ENCODE data around the gene NISCH.

The NISCH gene

GRCh38 chr3:52532517-52532837 lies 77.1 kb downstream of the NISCH start:
- no peaks in the 10 kb centered on the region for H3K27me3 ChIP-seq
- peaks cover 54 to 70% (median 60%) of the 10 kb centered on the region in 10 experiments for H3K4me1 ChIP-seq
- peak overlapping the region; percentile 89 to 98 (median 95) for H3K9ac ChIP-seq
- peak overlapping the region; percentile 58 to 97 (median 92) for H3K27ac ChIP-seq
- no peaks in the 10 kb centered on the region for H3K9me3 ChIP-seq (replicated peaks in 1 of 11)
- H3K4me2 ChIP-seq = peak overlapping the region; percentile 87 to 100 (median 98)
- peaks cover 26 to 48% (median 38%) of the 10 kb centered on the region in 11 experiments for H3K36me3 ChIP-seq
- no peak for TF ChIP-seq Cebpa-rat (IDR thresholded peaks at IDR 0.05)
- peaks cover 45 to 67% (median 61%) of the 10 kb centered on the region in 11 experiments for H4K20me1 ChIP-seq
- peak overlapping the region; percentile 78 to 100 (median 97) for H3K4me3 ChIP-seq

DNA sequence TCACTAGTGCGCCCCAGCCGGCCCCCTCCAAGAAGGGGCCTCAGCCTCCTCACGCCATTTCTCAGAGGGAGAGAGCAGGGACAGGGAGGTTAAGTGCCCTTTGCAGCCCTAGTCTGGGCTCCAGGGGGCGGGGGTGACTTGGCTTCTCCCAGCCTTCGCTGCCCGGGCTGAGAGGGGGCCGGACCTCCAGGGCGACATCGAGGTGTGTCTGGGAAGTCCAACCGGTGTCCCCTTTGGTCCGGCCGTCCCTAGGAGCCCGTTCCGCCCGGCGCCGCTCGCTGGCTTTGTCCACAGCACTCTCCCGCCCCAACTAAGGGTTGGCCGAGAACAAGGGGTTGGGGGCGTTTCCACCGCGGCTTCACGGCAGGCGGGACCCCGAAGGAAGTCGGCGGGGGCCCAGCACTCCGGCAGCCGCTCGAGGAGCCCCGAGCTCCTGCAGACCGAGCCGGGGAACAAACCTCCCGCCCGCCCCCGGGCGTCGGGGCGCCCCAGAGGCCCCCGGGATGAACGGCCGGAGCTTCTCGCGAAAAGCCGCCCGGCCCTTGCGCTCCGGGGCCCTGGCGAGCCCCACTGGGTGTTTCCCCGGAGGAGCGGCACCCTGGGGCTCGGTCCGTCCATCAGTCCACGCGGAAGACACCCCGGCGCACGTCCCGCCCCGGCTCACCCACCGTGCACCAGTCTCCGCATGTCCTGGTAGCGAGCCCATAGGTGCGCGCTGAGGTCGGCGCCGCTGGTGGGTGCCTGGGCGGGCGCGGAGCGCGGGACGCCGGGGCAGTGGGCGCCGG lies 77.6 kb downstream of the NISCH start:
- Histone ChIP-seq H3K4me3 (peak overlapping the region; percentile 78 to 100 (median 97)), H3K27ac (peak overlapping the region; percentile 58 to 97 (median 92)), H4K20me1 (peaks cover 50 to 67% (median 61%) of the 10 kb centered on the region in 11 experiments)

DNA sequence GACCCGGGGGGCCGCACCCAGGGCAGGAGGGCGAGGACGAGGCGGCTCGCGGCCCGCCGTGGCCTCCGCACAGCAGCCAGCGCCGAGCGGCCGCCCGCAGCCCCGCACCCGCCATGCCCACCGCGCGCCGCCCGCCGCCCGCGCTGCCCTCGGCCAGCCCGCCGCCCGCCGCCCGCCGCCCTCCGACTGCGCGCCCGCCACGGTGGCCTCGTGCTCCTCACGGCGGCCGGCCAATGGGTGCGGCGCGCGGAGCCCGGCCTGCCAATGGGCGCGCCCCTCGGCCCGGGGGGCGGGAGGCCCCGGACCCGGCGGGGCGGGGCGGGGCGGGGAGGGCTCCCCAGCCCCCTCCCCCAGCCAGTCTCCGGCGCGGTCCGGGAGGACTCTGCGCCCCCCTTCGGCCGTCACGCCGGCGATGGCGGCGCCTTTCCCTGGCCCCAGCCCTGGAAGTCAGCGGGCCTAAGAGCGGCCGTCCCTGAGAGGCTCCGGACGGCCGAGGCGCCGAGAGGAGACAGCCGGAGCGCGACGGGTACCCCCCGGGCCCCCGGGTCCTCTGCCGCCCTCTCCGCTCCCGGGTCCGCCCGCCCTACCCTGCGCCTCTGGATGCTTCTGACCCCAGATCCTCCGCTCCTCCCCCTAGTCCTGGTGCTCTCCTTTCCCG lies 78.3 kb downstream of the NISCH start, which contains the start of gene NT5DC2:
TSS of gene NT5DC2 (minus strand) at position 235 of the 658 bp plus-strand sequence. CDS start at position 115, 120 bp downstream.
- Histone ChIP-seq H3K9me3 (replicated peaks in 1 of 11) (no peaks in the 10 kb centered on the region), H4K20me1 (peaks cover 55 to 67% (median 64%) of the 10 kb centered on the region in 11 experiments), H3K4me1 (peaks cover 58 to 75% (median 71%) of the 10 kb centered on the region in 10 experiments), H3K9ac (peak within 1 kb of the TSS; percentile 89 to 98 (median 95)), H3K36me3 (peaks cover 16 to 43% (median 32%) of the 10 kb centered on the region in 11 experiments), H3K4me2 (peak within 1 kb of the TSS; percentile 96 to 100 (median 99)), H3K27ac (peak within 1 kb of the TSS; percentile 69 to 97 (median 92)), H3K4me3 (peak within 1 kb of the TSS; percentile 78 to 100 (median 97)), H3K27me3 (no peaks in the 10 kb centered on the region)
- TF ChIP-seq Cebpa-rat (IDR thresholded peaks at IDR 0.05) = no peak

More for the DNA sequence above, 77.6 kb downstream of the NISCH start:
- peaks cover 21 to 46% (median 32%) of the 10 kb centered on the region in 11 experiments for H3K36me3 ChIP-seq
- no peak for TF ChIP-seq Cebpa-rat (IDR thresholded peaks at IDR 0.05)
- peak overlapping the region; percentile 87 to 100 (median 98) for H3K4me2 ChIP-seq
- H3K9ac ChIP-seq = peak overlapping the region; percentile 89 to 98 (median 95)
- no peaks in the 10 kb centered on the region for H3K9me3 ChIP-seq (replicated peaks in 1 of 11)
- no peaks in the 10 kb centered on the region for H3K27me3 ChIP-seq
- H3K4me1 ChIP-seq = peaks cover 54 to 72% (median 64%) of the 10 kb centered on the region in 10 experiments

DNA sequence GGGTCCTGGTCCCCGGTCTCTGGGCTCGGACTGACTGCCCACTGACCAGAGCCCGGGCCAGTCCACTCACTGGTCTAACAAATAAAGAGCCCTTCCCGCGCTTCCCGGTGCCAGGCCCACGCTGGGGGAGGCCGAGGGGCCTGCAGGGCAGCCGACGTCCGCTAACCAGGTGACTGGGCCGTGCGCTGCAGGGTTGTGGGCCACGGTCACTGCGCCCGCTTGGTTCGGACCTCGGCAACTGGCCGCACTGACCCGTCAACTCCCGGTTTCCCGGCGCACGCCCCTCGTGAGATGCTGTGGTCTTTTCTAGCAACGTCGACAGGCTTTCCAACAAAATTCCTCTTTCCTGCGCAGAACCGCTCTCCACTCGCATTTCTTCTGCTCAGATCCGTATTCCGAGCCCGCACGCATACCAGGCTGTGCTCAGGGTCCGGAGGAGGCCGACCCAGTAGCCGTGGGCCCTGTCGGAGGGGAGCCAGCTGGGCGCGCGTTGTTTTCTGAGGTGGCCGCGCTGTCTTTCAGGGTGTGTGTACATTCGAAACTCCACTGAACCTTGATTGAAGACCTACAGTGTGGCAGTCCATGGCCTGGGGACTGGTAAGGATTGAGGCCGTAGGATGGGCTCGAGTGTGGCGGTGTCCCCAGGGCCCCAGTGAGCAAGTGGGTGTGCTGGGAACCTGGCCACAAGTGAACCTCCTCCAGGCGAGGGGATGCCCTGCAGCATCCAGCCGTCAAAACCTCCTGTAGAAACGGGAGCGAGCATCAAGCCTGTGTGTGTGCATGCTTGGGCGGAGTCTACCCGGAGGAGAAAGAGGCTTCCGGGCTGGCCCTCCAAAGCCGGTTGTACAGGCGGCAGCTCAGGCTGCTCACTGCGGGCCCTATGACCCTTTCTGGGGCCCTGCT lies 79.1 kb downstream of the NISCH start:
- peaks cover 14 to 43% (median 32%) of the 10 kb centered on the region in 11 experiments; a peak in 21 of 22 replicates for H3K36me3 ChIP-seq
- H3K4me3 ChIP-seq = peak overlapping the region; percentile 63 to 99 (median 70)
- peaks cover 62 to 78% (median 74%) of the 10 kb centered on the region in 10 experiments for H3K4me1 ChIP-seq
- H3K27ac ChIP-seq = peak overlapping the region; percentile 69 to 90 (median 88)
- H3K4me2 ChIP-seq = peak overlapping the region; percentile 95 to 100 (median 97)
- H3K27me3 ChIP-seq = no peaks in the 10 kb centered on the region
- H4K20me1 ChIP-seq = peaks cover 55 to 67% (median 64%) of the 10 kb centered on the region in 11 experiments
- no peaks in the 10 kb centered on the region for H3K9me3 ChIP-seq (replicated peaks in 1 of 11)
- peak overlapping the region; percentile 83 to 92 (median 88) for H3K9ac ChIP-seq
- no peak for TF ChIP-seq Cebpa-rat (IDR thresholded peaks at IDR 0.05)

DNA sequence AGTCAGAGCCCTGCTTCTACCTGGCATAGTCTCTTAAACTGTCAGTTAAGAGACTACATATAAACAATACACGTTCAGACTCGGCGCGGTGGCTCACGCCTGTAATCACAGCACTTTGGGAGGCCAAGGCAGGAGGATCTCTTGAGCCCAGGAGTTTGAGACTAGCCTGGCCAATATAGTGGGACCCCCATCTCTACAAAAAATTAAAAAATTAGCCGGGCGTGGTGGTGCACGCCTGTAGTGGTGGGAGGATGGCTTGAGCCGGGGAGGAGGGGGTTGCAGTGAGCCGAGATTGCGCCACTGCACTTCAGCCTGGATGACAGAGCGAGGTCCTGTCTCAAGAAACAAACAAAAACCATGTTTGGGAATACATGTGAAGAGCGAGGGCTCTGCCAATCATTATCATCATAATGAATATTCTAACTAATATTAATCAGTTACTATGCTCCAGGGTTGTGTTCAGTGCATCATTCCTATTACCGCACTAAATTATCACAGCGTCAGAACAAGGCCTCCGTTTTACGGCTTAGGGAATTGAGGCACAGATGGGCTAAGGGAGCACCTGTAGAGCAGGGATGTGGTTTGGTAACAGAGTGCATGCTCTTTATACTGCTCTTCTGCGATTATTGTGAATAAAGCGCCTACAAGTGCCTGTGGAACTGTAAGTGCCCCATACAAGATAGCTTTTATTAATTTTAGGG lies 80.2 kb downstream of the NISCH start:
- Histone ChIP-seq H3K27ac (peak overlapping the region in 7 of 11 experiments; percentile 3 to 90 (median 88); a peak in 11 of 22 replicates), H3K4me1 (peaks cover 62 to 72% (median 71%) of the 10 kb centered on the region in 10 experiments), H3K9me3 (replicated peaks in 1 of 11) (no peaks in the 10 kb centered on the region), H3K4me2 (peak overlapping the region; percentile 95 to 100 (median 97)), H3K27me3 (no peaks in the 10 kb centered on the region), H4K20me1 (peaks cover 55 to 67% (median 64%) of the 10 kb centered on the region in 11 experiments), H3K4me3 (peak overlapping the region in 7 of 10 experiments; percentile 68 to 99 (median 81); a peak in 8 of 20 replicates), H3K9ac (peak overlapping the region in 9 of 11 experiments; percentile 6 to 91 (median 88); a peak in 12 of 22 replicates), H3K36me3 (peaks cover 20 to 43% (median 32%) of the 10 kb centered on the region in 11 experiments; a peak in 20 of 22 replicates)
- no peak for TF ChIP-seq Cebpa-rat (IDR thresholded peaks at IDR 0.05)

DNA sequence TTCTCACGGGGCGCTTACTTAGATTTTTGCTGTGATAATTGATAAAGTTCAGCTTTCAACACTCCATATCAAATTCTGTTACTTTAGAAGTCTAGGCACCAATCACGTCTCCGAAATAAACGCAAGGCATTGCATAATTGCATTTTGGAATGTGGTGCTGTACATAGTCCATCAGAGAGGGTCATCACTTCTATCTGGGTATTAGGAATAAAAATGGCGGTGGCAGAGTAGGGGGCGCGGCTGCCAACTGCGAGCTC lies 80.6 kb downstream of the NISCH start:
- Histone ChIP-seq H3K27me3 (no peaks in the 10 kb centered on the region), H3K9me3 (replicated peaks in 1 of 11) (no peaks in the 10 kb centered on the region), H3K36me3 (peaks cover 20 to 43% (median 32%) of the 10 kb centered on the region in 11 experiments), H3K4me3 (peak overlapping the region in 7 of 10 experiments; percentile 40 to 99 (median 81); a peak in 7 of 20 replicates), H3K9ac (peak overlapping the region in 3 of 11 experiments; percentile 13 to 91 (median 87); a peak in 2 of 22 replicates), H4K20me1 (peaks cover 55 to 67% (median 64%) of the 10 kb centered on the region in 11 experiments), H3K4me1 (peaks cover 62 to 72% (median 66%) of the 10 kb centered on the region in 10 experiments), H3K27ac (peak overlapping the region in 3 of 11 experiments; percentile 25 to 90 (median 90); a peak in 5 of 22 replicates), H3K4me2 (peak overlapping the region; percentile 95 to 100 (median 97))
- no peak for TF ChIP-seq Cebpa-rat (IDR thresholded peaks at IDR 0.05)

DNA sequence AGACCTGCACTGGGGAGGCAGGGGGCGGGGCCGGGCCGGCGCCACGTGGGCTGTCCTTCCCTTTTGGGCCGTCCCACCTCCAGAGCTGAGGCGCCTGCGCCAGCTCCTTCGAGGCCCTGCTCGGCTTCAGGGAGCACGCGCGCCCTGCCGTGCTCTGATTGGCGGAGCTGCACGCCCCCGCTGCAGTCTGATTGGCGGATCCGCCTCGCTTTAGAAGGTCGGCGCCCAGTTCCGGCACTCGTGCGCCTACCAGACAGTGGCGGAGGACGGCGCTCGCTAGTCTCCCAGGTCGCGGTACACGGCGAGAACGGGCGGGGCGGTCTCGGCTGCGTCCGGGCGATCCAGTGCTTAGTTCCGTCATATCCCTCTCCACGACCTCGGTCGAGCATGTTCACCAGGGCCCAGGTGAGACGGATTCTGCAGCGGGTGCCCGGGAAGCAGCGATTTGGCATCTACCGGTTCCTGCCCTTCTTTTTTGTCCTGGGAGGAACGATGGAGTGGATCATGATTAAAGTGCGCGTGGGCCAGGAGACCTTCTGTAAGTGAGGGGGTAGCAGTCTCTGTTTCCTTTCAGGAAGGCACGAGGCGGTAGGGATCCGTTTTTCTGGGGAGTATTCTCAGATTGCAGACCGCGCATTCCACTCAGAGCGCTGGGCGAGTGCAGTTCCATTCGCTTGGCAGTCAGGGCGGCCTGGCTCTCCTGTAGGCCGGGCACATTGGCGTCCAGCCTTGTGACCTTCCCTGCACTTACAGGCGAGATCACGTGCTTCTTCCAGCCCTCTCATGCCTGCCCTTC lies 81.2 kb downstream of the NISCH start, which contains the start of gene UQCC5:
TSS of gene UQCC5 (plus strand) at position 237 of the 796 bp plus-strand sequence. CDS start at position 388, 151 bp downstream.
- Histone ChIP-seq H3K4me2 (peak within 1 kb of the TSS; percentile 95 to 100 (median 98)), H3K27me3 (no peaks in the 10 kb centered on the region), H3K27ac (peak within 1 kb of the TSS; percentile 81 to 90 (median 85)), H3K36me3 (peaks cover 25 to 43% (median 35%) of the 10 kb centered on the region in 11 experiments), H4K20me1 (peaks cover 55 to 67% (median 64%) of the 10 kb centered on the region in 11 experiments), H3K4me3 (peak within 1 kb of the TSS; percentile 75 to 99 (median 82)), H3K4me1 (peaks cover 58 to 71% (median 62%) of the 10 kb centered on the region in 10 experiments), H3K9me3 (replicated peaks in 1 of 11) (no peaks in the 10 kb centered on the region), H3K9ac (peak within 1 kb of the TSS; percentile 84 to 93 (median 90))
- no peak for TF ChIP-seq Cebpa-rat (IDR thresholded peaks at IDR 0.05)
